ENCODE results near the gene SPOCK3.

GRCh38 chr4:167185465-167185864, 48.8 kb downstream of the SPOCK3 start:
- no peak for TF ChIP-seq CTCF (IDR thresholded peaks at IDR 0.05)
- no peak for TF ChIP-seq POLR2A (IDR thresholded peaks at IDR 0.05)
